Sciatic nerve (tissue), 2 donors: ENCODE results near the gene TAPT1. TPM values are rescaled to one million over a fixed set of nuclear protein-coding genes. Genes with fewer than 3 reads are reported as not detected.

ENCODE experiments used
- ATAC-seq: fragments of 200-7000 bp; cut with Tn5 transposase; one replicate; pipeline ENCODE4 v1.9.1; 2020; ENCODE audit warnings: mild to moderate bottlenecking, moderate library complexity
- DNase-seq: peaks from one replicate; pipeline ENCODE4 v3.0.0-alpha.2; 2020; ENCODE audit warnings: low spot score
- intact Hi-C: fragments of 100-400 bp; cut with DNase I; formaldehyde crosslinking; loops from one replicate; pipeline ENCODE4 v1.14.2; 2022
- total RNA-seq: library from RNA; stranded (reverse); fragmentation: NEBNext Ultra II Directional; extraction: Animal tissue kit (Norgen Biotek cat#: 25700); gene quantifications from one replicate; pipeline ENCODE4 v1.2.1, GENCODE V29; 2021
- donor health status: DM: no; HTN: no; CAD: no.
- donor health status: DM: no; HTN: no; CAD: no.

Gene TAPT1
- total RNA-seq, 1 donor from 2014 or later = 59.5 TPM

DNA sequence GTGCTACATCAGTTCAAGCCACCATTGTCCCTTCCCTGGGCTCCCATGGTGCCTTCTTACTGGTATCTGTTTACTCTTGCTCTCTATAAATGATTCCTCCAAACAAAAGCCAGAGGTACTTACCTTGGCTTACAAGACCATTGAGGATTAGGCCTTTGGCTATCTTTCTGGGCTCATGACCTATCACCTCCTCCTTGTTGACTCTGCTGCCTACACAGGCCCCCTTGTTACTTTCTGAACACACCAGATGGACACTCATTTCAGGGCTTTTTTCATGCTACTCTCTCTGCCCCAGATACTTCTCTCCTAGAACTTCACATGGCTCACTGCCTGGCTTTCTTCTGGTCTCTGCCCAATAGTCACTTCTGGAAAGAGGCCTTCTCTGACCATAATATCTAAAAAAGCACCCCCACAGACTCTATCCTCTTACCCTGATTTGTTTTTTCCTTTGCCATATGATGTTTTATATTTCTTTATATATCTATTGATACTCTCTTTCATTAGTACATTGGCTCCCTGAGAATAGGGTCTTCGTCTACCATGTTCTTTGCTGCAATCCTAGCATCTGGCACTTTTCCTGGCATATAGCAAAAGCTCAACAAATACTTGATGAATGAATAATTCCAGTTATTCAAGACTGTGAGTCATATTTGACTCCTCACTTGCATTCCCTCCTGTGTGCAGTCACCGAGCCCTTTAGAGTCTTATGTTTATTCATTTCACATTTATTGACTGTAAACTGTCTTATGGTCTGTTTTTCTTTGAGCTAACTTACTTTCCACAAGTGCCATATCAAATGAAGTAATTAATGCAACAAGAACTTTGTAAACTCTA, 27.1 kb upstream of the TAPT1 start:
- ATAC-seq (no peak), DNase-seq (no peak)
- intact Hi-C loops = no loop called here

GRCh38 chr4:16250661-16251365, 24.5 kb upstream of the TAPT1 start:
- DNase-seq (no peak), ATAC-seq (no peak)
- intact Hi-C loops = no loop called here

DNA sequence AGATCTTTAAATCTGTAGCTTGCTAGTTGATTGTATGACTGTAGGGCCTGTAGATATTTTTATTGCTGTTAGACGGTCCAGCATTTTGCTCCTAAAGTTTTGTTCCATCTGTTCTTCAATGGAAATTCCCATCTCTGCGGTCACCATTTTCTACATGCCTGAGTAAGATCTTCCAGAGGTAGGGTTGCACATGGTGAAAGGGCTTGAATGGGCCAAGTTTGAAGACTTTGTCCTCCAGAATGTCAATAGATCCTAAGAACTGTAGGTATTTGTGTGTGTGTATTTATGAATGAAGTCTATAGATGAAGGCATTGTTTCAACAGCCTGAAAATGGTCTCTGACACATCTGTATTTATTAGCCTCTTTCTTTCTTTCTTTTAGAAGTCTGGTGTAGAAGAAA, 22.3 kb upstream of the TAPT1 start:
- no peak for ATAC-seq
- intact Hi-C loops = no loop called here
- DNase-seq = no peak

- DNase-seq (no peak), ATAC-seq (no peak)
- intact Hi-C loops = no loop called here
Measured at GRCh38 chr4:16245241-16245640, 19.0 kb upstream of the TAPT1 start.

DNA sequence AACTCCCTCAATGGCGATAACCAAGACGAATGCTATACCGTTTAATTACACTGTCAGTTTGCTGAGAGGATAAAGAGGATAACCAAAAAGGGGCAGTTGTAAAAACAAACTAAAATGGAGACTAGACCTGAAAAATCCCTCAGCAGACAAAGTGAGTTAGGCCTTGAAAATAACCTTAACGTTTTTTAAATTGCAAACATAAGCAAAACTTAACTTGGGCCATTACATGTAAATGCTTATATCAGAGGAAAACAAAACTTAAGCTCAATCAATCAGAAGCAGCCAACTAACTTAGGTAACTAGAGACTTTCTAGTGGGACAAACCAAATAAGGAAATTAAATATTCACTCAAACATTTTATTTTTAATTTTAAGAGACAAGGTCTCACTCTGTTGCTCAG, 17.0 kb upstream of the TAPT1 start:
- DNase-seq (no peak), ATAC-seq (no peak)
- intact Hi-C loops = no loop called here

- intact Hi-C loops = no loop called here
- ATAC-seq (no peak), DNase-seq (no peak)
Measured at GRCh38 chr4:16240300-16240699, 14.0 kb upstream of the TAPT1 start.

- intact Hi-C loops = no loop called here
- ATAC-seq = no peak
- no peak for DNase-seq
Measured at GRCh38 chr4:16239086-16239485, 12.8 kb upstream of the TAPT1 start.

- ATAC-seq (no peak), DNase-seq (no peak)
- intact Hi-C loops = no loop called here
Measured at GRCh38 chr4:16238327-16238726, 12.1 kb upstream of the TAPT1 start.

DNA sequence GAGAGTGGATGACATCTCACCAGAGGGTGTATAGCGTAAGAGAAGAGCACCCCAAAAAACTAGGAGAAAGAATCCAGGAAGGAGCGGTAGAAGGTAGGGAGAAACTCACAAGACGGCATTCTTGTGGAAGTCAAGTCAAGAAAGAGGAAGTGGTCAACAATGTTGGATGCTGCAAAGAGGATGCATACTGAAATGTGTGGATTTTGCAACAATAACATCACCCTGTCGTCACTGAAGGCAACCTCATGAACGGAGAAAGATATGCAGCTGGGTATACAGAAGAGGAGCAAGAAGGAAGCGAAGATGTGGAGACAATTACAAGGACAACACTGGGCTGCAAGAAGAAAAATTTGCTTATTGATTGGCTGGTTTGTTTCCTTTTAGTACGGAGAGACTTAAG, 11.4 kb upstream of the TAPT1 start:
- intact Hi-C loops = no loop called here
- DNase-seq (no peak), ATAC-seq (peak; percentile 74)

DNA sequence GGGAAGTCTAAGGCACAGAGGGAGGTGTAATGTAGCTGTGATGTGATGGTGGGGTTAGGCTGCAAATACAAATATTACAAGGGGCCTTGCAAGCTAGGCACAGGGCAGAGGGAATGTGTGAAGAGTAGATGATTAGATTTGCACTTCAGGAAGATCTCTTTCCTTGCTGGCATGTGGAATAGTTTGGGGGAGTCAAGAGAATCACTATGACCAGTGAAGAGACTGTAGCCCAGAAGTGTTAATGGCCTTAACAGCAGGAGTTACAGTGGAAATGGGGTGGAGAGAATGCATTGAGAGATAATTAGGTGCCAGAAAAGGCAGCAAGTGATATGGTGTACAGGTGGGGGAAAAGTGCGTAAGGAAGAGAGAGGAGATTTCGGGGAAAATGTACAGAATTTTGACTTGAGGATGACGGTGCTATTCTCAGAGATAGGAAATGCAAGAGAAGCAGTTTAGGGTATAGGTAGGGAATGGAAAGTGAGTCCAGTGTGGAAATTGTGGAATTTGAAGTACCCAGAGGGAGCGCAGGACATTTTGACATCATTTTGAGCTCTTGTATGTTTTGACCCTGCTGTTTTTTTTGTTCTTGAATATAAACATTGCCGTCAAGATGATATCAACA, 10.2 kb upstream of the TAPT1 start:
- DNase-seq (no peak), ATAC-seq (no peak)
- intact Hi-C loops = no loop called here

GRCh38 chr4:16235209-16235608, 8.9 kb upstream of the TAPT1 start:
- ATAC-seq = no peak
- intact Hi-C loops = no loop called here
- DNase-seq = no peak

- no peak for DNase-seq
- intact Hi-C loops = no loop called here
Measured at GRCh38 chr4:16233569-16234177, 7.4 kb upstream of the TAPT1 start.

GRCh38 chr4:16231570-16232245, 5.4 kb upstream of the TAPT1 start:
- DNase-seq (no peak), ATAC-seq (no peak)
- intact Hi-C loops = no loop called here

More at GRCh38 chr4:16233569-16234177, 7.4 kb upstream of the TAPT1 start:
- ATAC-seq = no peak

- ATAC-seq (no peak), DNase-seq (no peak)
- intact Hi-C loops = no loop called here
Measured at GRCh38 chr4:16230308-16230707, 4.0 kb upstream of the TAPT1 start.

DNA sequence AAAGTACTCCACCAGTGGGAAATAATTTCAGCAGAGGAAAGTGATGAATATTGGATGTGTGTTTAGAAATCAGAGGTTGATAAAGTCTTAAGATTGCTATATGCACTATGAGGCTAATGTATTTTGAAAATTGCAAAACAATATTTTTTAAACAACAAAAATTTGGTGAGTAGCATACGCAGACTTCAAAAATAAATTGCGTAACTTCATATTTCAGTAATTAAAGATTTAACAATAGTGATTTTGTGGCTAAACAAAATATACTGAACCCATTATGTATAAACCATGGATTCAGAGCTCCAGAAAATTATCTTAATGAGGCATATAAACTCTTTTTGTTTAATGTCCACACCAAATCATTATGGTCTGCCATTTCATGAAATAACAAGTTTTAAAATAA, 3.3 kb upstream of the TAPT1 start:
- intact Hi-C loops = no loop called here
- no peak for ATAC-seq

DNA sequence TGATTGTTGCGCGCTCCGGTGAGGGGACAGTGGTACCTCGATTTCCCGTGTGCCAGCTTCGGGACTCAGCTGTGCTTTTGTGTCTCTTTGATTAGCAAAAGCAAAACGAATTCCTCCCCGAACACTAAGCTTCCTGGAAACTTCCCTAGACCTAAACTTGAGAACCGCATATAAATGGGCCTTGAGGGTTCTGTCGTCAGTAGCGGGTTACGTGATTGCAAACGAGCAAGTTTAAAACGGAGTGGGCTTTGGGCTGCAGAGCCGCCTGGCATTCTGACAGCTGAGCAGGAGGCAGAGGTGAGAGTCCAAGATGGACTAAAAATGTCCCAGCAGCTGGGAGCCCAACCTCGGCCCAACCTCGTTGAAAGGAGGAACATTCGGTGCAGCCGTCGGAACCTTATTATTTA, 1.2 kb upstream of the TAPT1 start:
- ATAC-seq = peak; percentile 32
- intact Hi-C loops = no loop called here
- DNase-seq = peak; percentile 63

More for the DNA sequence above, 3.3 kb upstream of the TAPT1 start:
- no peak for DNase-seq

- intact Hi-C loops = no loop called here
- ATAC-seq (peak; percentile 66), DNase-seq (peak; percentile 78)
Measured at GRCh38 chr4:16226816-16227461, 668 bp upstream of the TAPT1 start.

GRCh38 chr4:16225167-16225862, 956 bp downstream of the TAPT1 start:
- no peak for DNase-seq
- intact Hi-C loops = no loop called here
- ATAC-seq = no peak
